ENCODE data around the gene GMCL1.
"Not testable (repeated sequence)": the region's sequence is repeated elsewhere in the genome, so short reads cannot be mapped to it uniquely, and the experiment has no call there.

Gene GMCL1

DNA sequence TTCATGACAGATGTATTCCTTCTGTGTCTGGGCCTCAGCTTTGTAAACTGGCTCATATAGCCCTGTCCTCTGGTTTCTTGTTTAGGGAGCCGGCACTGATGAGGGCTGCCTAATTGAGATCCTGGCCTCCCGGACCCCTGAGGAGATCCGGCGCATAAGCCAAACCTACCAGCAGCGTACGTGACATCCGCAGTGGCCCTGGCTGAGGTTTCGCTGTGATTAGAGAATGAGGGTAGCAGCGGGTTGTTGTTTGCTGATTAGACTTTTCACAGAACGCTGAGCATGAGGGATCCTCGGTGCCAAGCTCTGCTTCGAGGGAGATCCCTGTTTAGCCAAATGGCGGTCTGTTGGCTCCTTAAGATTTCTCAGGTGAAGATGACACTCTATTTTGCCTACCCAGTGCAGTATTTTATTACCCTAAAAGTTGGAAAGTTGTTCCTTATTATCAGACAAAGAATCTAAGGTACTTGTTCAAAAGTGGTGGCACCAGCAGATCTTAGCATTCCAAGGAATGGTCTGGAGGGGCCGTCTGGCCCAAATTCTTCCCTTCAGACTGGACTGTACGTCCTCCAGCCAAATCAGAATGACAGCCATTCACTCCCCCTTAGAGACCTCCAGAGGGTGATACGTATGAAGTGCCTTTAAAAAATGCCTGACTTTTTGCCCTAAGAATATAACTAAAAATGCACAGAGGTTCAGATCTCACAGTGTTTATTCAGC, 21.5 kb upstream of the GMCL1 start:
- DNase-seq (ENCODE audit: low read depth): no peak

GRCh38 chr2:69810550-69810949, 18.9 kb upstream of the GMCL1 start:
- no peak for DNase-seq (ENCODE audit: low read depth)

GRCh38 chr2:69811018-69811417, 18.4 kb upstream of the GMCL1 start:
- no peak for DNase-seq (ENCODE audit: low read depth)

GRCh38 chr2:69811591-69811990, 17.9 kb upstream of the GMCL1 start:
- no peak for DNase-seq (ENCODE audit: low read depth)

DNA sequence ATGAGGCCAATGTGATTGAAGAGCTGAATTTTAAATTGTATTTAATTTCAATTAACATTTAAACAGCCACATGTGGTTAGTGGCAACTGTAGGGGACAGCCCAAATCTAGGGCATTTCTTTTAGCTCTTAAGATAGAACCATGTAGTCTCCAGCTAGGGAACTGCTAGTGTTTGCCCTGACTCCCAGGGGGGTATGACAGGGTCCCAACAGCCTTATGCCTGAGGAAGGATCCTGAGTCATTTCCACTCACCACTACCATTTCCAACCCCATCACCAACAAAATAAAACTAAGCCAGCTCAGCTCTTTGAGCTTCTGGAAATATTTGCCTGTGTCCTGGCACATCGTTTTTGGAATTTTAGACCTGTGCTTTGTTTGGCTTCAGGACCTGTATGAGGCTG, 13.7 kb upstream of the GMCL1 start:
- DNase-seq (ENCODE audit: low read depth): no peak

GRCh38 chr2:69816923-69817542, 12.4 kb upstream of the GMCL1 start:
- DNase-seq (ENCODE audit: low read depth): peak; percentile 69

DNA sequence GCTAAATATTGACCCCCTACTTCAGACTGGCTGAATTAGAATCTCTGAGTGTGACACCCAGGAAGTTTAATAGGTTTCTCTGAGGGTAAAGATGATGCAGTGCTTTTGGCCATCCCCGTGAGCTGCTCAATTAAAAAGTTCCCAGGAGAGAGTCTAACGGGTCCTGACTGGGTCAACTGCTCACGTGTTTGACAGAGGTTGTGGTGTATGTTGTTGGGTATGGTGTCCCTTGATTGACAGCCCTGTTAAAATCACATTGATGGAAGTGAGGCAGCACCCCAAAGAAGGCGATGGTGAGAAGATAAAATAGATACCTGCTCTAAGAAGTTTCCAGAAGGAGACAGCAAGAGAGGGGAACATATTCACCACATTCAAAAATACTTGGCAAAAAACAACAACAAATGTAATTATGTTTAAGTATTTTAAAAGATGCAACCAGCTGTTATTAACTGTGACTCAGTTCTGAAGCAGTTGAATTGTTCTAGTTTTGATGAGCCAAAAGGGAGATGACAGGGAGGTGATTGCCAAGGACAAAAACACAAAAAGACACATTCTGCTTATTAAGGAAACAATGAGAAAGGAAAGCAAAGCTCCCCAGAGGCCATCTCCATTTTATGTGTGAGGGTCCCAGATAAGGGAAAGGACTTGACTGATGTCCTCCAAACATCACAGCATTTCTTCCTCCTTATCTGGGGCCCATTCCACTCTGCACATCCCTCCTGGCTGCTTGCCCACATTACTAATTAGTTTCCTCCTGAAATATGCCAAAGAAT, 11.5 kb upstream of the GMCL1 start:
- no peak for DNase-seq (ENCODE audit: low read depth)

DNA sequence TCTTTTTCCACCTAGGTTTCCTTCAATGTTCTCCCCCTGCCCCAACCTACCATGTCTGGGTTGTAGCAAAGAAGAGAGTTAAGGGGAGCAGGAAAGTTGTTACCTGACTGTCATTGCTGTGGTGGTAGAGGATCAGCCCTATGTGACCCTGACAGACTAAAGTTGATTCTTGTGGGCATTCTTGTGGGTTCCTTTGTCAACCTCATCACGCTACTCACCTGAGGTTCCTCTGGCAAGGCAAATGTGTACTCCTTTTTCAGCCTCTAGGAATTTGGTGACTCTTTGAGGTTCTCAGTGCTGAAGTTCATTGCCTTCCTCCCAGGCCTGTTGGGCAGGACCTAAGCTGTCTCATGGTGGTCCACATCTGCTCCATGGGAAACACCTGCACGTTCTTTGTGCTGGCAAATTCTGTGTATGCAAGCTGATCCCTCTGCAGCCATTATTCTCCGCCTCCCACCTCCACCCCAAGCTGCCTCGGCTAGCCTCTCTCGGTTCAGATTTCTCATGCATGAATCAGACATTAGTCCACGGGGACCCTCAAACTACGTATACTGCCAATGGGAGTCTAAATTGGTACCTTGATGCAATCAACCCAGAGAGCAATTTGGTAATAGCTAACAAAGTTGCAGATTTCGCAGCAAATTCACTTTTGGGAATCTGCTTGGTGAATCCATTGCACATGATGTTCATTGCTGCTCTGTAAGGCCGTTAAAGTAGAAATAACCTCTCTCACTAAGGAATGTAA, 1.5 kb upstream of the GMCL1 start:
- no peak for DNase-seq (ENCODE audit: low read depth)

DNA sequence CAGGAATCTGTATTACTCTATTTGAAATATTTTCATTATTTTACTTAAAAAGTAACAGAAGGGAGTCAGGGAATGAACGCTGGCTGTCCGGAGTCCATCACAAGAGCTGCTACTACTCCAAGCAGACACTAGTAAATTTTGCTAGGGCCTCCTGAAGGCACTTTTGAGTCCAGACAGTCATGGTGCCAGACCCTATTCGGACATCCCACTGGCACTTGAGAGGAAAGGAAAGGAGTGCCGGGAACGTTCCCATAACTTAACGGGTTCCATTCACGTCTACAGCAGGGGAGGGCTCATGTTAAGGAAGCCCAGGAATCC, 563 bp upstream of the GMCL1 start:
- no peak for DNase-seq (ENCODE audit: low read depth)

DNA sequence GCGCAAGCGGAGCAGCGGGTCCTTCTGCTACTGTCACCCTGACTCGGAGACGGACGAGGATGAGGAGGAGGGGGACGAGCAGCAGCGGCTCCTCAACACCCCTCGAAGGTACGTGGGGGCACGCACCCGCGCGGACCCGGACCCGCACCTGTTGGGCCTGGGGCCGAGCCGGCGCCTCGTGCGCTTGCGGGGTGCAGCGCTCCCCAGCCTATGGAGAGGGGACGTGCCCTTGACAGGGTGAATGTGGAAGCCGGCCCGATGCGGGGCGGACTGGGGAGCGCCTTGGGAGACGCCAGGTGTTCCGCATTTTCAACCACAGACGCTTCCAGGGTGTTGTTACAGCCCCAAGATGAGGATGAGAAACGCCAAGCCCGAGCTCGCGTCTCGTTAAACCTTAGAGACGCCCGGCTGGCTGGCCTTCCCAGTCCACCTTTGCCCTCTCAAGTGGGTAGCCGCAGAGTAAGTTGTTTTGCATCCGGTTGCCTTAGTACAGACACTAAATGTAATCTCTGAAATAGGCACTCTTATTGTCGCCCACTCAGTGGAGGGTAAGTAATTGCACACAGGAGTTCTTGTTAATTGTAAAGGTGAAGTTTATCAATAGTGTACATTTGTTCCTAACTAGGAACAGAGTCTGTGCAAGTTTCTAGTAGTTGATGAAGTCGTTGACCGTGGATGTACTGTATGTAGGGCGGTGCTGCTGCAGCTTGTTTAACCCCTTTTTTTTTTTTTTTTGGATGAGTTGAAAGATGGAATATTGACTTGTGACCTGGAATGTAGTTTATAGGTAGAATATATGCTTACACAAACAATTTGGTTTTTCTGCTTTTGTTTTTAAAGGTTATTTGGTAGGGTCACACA, 815 bp downstream of the GMCL1 start:
- no peak for DNase-seq (ENCODE audit: low read depth)

GRCh38 chr2:69830906-69831241, 1.4 kb downstream of the GMCL1 start:
- DNase-seq (ENCODE audit: low read depth): not testable (repeated sequence)

- DNase-seq (ENCODE audit: low read depth): no peak
Observed at GRCh38 chr2:69831354-69831905, 2.0 kb downstream of the GMCL1 start.

GRCh38 chr2:69833752-69834151, 4.3 kb downstream of the GMCL1 start:
- no peak for DNase-seq (ENCODE audit: low read depth)

DNA sequence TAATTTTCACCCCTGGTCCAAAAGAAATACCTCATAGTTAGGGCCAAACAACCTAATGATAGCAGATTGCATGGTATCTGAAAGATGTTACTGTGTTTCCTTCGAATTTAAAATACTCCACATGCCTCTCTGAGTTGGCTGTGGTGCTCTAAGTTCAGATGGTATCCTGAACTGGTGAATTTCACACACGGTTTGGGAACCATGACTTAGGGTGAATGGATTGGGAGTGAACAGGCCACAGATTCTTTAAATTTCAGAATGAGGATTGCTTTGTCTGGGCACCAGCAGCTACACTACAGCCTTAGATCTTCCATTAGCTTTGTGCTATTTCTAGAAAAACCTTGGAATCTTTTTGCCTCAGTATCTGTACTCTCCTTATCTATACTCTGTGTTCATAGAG, 6.2 kb downstream of the GMCL1 start:
- no peak for DNase-seq (ENCODE audit: low read depth)

GRCh38 chr2:69836316-69836715, 6.9 kb downstream of the GMCL1 start:
- no peak for DNase-seq (ENCODE audit: low read depth)

DNA sequence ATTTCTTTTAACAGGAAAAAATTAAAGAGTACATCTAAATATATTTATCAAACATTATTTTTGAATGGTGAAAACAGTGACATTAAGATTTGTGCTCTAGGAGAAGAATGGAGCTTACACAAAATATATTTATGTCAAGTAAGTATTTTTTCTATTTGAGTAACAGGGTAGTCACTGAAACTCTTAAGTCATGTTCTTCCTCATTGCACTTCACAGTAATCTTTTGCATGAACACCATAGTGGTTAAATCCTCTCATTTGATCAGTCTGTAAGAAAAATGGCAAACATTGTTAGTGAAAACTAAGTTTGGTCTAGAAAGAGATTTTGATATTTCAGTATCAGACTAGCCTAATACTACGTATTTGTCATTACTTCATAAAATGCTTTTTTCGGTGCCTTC, 8.1 kb downstream of the GMCL1 start:
- DNase-seq (ENCODE audit: low read depth): no peak

- no peak for DNase-seq (ENCODE audit: low read depth)
Observed at GRCh38 chr2:69843993-69844392, 14.5 kb downstream of the GMCL1 start.

DNA sequence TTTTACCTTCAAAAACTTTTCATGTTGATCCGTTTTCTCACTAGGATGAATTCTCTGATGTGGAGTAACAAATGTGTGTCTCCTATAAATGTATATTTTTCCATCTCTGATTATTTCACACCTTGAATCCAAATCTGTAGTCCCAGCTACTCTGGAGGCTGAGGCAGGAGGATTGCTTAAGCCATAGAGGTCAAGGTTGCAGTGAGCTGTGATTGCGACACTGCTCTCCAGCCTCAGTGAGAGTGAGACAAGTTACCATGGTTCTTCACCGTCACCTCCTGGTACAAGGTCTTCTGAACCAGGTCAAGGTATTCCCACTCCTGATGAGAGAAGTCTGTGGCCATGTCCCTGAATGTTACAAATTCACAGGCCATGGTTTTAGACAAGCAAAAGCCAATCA, 15.1 kb downstream of the GMCL1 start:
- no peak for DNase-seq (ENCODE audit: low read depth)

DNA sequence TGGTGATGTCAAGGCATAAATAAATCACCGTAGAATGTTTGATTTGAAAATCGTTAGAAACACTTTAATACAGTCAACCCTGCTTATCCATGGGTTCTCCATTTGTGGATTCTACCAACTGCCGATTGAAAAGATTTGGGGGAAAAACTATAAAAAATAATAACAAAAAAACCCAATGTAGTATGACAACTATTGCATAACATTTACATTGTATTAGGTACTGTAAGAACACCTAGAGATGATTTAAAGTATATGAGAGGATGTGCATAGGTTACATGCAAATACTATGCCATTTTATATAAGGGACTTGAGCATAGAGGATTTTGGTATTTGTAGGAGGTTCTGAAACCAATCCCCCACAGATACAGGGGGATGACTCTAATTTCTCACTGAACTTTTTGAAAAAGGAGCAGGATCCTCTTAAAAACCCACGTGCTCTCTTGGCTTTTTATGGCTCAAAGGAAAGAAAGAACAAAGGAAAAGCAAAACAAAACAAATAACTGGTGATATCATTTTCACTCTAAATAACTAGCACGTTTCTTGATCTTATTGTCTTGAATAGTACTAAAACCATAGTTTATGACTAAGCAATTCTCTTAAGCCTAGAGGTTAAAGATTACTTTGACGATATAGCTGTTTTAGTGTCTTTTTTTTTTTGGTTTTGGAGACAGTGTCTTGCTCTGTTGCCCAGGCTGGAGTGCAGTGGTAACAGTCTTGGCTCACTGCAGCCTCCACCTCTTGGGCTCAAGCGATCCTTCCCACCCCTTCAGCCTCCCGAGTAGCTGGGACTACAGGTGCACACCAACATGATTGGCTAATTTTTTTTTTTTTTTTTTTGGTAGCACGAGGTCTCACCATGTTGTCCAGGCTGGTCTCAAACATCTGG, 17.0 kb downstream of the GMCL1 start:
- no peak for DNase-seq (ENCODE audit: low read depth)

- no peak for DNase-seq (ENCODE audit: low read depth)
Observed at GRCh38 chr2:69847068-69847828, 17.8 kb downstream of the GMCL1 start.
